ENCODE measurements around the gene DLG2.

The DLG2 gene

DNA sequence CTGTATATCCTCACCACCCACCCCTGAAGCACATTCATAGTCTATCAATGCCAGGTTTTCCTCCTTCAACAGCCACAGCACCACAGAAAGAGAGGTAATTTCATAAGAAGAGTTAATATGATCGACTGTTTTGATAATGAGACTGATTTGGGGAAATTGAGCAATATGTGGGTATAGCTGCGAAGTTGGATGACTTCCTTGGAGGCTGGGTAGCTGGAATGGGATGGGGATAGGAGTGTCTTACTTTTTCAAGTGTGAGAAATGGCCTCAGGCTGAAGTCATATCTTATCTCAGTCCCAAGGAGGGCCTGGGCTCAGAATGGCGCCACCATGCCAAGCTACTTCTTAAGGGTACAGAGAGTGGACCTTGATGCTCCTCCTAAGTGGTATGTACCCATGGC, 2153.4 kb downstream of the DLG2 start:
- H3K9me3 Mint-ChIP-seq = no peaks in the 10 kb centered on the region
- H3K4me3 Mint-ChIP-seq = no peak overlapping the region
- H3K36me3 Mint-ChIP-seq (ENCODE audit: low read depth) = no peaks in the 10 kb centered on the region
- no peak for DNase-seq
- H3K4me1 Mint-ChIP-seq = peaks cover 9% of the 10 kb centered on the region
- H3K27ac Mint-ChIP-seq = no peak overlapping the region
- H3K27me3 Mint-ChIP-seq (ENCODE audit: low read depth, poor library complexity) = no peaks in the 10 kb centered on the region
- TF ChIP-seq CTCF (IDR thresholded peaks at IDR 0.05) = no peak

DNA sequence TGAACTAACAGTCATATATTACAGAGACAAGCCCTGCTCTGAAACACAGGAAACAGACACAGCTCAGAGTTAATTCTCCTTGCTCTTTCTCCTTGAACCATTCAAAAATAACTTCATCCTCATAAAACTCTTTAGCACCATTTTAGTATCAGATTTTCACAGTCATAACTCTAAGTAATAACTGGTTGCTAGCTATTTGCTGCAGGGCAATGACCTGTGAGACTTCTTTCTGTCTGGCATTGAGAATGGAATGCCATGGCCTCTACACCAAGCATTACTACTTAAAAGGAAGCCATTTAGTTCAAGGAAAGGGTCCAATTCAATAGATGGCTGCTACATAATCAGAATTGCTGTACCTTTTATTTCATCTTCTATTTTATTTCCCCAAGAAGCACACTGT, 2154.3 kb downstream of the DLG2 start:
- Mint-ChIP-seq H3K27me3 (ENCODE audit: low read depth, poor library complexity) (no peaks in the 10 kb centered on the region), H3K4me1 (peaks cover 9% of the 10 kb centered on the region), H3K27ac (peak overlapping the region; percentile 68), H3K4me3 (no peak overlapping the region), H3K36me3 (ENCODE audit: low read depth) (no peaks in the 10 kb centered on the region), H3K9me3 (no peaks in the 10 kb centered on the region)
- TF ChIP-seq CTCF (IDR thresholded peaks at IDR 0.05) = no peak
- no peak for DNase-seq

DNA sequence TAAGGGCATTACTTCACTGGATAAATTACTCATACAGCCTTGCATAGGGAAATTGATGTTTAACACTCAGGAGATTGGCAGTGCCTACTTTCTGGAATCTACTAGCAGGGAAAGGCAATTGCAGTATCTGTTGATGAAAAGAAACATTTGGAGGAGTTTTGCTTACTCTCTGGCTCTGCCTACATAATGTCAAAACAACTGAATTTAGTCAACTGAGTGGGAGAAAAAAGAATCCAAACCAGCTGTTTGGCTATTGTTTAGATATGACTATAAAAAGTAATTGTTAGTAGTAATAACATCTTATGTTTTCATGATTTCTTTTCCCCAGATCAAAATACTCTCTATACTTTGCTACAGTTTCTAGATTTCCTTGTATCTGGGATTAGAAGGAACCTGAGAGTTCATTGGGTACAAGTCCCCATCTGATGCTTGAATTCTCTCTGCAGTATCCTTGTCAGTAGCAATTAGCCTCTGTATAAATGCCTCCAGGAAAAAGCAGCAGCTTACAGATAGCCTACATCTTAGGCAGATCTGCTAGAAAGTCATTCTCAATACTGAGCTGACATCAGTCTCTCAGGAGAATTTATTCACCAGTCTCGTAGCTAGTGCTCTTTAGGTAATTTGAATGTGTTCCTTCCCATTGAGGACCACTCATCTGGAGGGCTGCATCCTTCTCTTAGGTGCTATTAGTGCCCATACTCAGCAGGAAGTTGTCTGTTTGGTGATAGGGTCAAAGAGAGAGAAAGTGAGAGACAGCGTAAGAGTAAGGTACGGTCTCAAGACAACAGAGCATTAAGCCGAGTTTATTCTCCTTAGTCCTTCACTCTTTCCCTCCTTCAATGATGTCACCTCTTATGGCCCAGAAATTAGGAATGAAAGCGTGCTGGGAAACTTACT, 2155.1 kb downstream of the DLG2 start:
- DNase-seq = no peak
- H3K27ac Mint-ChIP-seq = peak overlapping the region; percentile 68
- H3K4me1 Mint-ChIP-seq = peaks cover 9% of the 10 kb centered on the region
- no peaks in the 10 kb centered on the region for H3K9me3 Mint-ChIP-seq
- no peak overlapping the region for H3K4me3 Mint-ChIP-seq
- H3K27me3 Mint-ChIP-seq (ENCODE audit: low read depth, poor library complexity) = no peaks in the 10 kb centered on the region
- no peaks in the 10 kb centered on the region for H3K36me3 Mint-ChIP-seq (ENCODE audit: low read depth)
- no peak for TF ChIP-seq CTCF (IDR thresholded peaks at IDR 0.05)

GRCh38 chr11:83467837-83468236, 2159.3 kb downstream of the DLG2 start:
- Mint-ChIP-seq H3K27me3 (ENCODE audit: low read depth, poor library complexity) (no peaks in the 10 kb centered on the region), H3K9me3 (no peaks in the 10 kb centered on the region), H3K36me3 (ENCODE audit: low read depth) (no peaks in the 10 kb centered on the region), H3K27ac (no peak overlapping the region), H3K4me1 (peaks cover 17% of the 10 kb centered on the region), H3K4me3 (no peak overlapping the region)
- DNase-seq = no peak
- TF ChIP-seq CTCF (IDR thresholded peaks at IDR 0.05) = no peak

DNA sequence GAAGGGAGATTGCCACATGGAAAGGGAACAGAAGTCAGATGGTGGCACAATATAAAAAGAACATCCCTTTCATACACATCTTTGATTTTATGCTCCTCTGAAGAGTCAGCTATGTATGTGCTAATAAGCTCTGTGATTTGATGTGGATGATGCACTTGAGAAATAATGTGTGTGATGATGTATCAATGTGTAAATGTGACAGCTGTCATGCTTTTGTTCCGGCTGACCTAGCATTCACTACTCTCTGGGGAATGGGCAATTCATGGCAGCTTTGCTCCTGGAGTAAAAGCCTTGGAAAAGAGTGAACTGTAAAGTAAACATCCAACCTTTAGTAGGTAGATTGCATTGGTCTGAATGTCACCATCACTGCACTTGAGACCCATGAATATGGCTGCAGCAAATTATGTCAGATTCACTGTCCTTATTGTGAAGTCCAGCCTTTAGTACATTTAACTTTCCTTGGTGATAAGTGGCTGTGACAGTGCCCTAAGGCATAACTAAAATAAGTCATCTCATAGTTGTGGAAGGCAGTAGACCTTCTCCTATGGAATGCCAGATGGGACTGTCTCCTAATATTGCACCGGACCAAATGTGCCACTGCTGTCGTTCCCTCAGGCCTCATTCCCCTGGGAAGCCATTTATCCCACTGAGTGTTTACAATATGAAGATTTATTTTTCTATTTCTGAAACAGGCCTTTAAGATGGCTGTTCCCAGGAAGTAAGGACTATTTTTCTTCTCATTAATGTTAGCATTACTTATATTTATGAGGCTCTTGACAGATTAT, 2162.8 kb downstream of the DLG2 start:
- no peak for DNase-seq
- Mint-ChIP-seq H3K4me3 (no peak overlapping the region), H3K27ac (no peak overlapping the region), H3K27me3 (ENCODE audit: low read depth, poor library complexity) (peaks cover 1% of the 10 kb centered on the region), H3K4me1 (peaks cover 10% of the 10 kb centered on the region), H3K9me3 (no peaks in the 10 kb centered on the region), H3K36me3 (ENCODE audit: low read depth) (no peaks in the 10 kb centered on the region)
- no peak for TF ChIP-seq CTCF (IDR thresholded peaks at IDR 0.05)

All from nephron progenitor cell (in vitro differentiated cells).